GM21825 (cell line): ENCODE data around the gene PLVAP.

ENCODE experiments used
- ATAC-seq: cut with Tn5 transposase; IDR thresholded peaks from one replicate; pipeline ENCODE4 v1.9.1; 2021; ENCODE audit warnings: mild to moderate bottlenecking, moderate library complexity; ENCODE audit not compliant: unreplicated experiment

PLVAP gene

DNA sequence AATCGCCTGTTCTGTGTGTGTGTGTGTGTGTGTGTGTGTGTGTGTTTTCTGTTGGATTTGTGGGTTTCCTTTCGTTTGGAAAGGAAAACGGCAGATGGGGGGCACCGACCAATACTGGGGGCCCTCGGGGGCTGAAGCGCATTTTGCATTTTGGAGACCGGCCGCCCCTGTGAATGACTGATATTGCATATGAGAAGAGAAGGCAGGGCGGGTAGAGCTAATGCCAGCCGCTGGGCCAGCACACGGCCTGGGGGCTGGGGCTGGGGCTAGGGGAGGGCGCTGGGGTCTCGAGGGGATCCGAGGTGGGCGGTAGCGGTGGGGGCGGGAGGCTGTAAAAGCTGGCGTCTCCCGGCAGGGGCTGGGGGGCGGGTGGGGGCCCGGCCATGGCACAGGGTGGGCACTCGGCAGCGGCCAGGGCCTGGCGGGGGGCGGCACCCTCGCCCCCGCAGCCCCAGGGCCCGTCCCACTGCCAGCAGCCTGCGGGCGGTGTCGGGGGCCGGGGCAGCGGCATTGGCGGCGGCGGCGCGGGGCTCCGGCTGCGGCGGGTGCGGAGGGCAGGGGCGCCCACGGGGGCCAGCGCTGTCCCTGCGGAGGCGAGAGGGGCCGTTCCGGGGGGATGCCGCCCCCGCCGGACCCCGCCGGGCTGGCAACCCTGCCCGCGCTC, 53.7 kb downstream of the PLVAP start:
- no peak for ATAC-seq

DNA sequence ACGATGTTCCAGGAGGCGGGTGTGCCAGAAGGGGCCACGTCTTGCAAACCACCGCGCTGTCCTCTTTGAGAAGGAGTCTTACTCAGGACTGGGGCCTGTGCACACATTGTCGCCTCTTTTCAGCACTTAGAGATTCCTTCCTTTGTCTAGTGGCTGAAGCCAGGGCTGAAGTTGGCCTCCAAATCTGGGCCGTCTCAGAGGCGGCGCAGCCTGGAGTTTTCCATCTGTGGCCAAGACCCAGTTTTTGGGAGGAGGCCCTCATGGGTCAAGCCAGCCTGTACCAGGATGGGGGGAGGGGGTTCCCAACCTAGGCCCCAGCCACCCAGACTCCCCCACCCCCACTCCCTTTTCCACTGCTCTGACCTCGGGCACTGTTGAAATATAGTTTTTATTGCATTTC, 54.3 kb downstream of the PLVAP start:
- no peak for ATAC-seq

DNA sequence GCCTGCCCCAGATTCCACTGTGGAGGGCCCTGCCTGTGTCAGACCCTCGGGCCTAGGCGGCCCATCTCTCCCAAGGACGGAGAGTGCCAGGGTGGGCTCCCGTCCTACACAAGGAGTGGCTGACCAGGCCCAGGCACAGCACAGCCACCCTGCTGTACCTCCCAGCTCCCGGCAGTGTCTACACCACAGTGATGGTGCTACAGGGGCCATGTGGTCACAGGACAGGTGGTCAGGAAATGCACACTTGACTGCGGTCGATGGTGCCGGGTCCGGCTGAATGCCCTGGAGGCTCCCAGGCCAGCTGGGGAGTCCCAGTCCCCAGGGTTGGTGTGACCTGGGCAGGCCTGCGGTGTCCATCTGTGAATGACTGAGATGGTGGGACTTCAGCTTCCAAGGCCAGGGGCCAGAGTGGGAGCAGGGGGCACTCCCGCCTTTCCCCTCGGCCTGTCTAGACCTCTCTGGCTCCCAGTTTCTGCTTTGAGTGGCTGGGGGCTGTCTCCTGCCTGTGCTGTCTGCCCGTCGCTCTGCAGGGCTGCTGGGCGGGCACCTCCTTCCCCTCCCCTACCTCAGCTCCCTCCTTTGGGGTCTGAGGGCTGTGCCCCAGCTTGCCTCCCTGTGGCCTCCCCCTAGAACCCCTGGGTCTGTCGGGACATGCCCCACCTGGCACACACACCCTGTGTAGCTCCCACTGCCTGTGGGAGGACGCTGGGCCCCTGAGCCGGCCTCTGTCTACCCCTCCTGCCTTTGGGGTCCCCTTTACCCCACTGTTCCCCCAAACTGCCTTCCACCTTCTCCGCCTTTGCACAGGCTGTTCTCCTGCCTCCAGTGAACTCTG, 55.3 kb downstream of the PLVAP start:
- no peak for ATAC-seq

DNA sequence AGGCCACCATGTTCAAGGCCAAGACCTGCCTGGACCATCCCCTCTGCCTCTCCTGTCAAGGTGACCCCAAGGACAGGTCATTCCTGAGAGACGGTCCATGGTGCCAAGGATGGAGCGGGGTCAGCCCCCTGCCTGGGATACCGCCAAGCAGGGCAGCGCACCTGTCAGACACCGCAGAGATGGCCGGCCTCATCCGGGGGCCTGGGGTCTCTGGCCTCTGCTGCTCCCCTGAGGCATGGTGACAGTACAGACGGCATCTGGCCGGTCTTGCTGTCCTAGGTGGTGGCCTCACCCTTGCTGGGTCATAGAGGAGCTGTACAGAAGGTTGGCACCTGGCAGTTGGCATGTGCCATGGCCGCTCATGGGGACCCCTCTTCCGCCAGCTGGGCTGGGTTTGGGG, 56.7 kb downstream of the PLVAP start:
- ATAC-seq: no peak

DNA sequence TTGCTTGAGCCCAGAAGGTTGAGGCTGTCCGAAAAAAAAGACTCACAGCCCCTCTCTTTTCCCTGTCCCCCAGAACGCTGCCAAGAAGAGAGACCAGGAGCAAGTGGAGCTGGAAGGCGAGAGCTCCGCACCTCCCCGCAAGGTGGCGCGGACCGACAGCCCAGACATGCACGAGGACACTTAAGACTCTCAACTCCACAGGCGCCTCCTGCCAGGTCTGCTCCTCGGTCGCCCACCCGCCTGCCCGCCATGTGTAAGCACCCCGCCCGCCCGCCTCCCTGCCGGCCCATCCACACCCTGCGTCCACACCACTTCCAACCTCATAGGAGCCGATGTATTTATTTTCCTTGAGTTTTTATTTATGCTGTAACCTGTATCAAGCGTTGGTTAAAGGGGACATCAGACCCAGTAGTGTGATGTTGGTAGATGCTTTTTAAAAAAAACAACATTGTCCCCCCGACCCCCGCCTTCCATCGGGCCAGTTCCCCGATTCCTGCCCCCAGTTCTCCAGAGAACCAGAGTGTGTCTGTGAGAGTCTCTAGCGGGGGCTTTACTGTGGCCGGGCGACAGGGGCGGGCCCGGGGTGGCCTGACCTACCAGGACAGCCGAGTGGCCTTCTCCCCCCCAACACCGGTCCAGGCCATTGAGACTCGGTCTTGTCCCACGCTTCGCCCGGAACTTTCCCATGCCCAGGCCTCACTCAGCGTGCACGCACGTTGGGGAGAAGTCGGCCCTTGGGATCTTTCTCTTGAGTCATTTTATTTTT, 57.5 kb downstream of the PLVAP start:
- ATAC-seq: no peak

DNA sequence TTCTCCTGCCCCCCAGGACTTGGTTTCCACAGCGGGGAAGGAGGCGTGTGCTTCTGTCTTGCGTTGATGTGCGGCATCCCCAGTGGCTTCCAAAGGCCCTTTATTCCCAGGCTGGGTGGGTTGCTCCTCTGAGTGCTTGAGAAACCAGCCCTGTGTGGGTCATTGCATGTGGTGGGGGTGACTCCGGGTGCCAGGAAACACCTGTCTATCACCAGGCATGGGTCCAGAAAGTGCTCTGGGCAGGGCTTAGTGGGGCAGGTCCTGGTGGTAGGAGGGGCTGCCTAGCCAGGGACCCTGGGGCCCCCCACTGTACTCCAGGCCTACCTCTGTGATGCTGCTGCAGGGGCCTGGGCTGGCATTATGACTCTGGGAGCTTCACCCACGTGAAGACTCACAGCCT, 58.2 kb downstream of the PLVAP start:
- ATAC-seq: no peak

DNA sequence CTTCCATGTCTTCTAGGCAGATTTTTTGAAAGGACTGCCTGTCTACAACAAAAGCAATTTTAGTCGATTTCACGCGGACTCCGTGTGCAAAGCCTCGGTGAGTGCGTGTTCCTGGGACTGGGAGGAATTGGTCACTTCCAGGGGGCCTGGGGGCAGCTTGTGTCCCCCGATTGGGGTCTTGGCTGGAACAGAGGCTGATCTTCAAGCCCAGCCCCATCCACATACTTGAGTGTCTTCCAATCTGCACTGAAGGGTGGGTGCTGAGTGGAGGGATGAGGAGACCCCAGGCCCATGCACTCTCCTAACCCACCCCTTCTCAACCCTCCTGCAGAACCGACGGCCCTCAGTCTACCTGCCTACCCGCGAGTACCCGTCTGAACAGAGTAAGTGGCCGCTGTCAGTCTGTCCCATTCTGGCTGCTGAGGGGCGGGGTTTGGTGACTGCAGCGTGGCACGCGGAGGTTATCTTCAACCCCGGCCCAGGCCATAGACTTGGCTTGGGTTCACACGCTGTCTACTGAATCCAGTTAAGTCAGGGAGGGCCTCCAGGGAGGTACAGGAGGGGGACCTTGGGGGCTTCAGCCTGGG, 63.0 kb downstream of the PLVAP start:
- ATAC-seq: no peak

DNA sequence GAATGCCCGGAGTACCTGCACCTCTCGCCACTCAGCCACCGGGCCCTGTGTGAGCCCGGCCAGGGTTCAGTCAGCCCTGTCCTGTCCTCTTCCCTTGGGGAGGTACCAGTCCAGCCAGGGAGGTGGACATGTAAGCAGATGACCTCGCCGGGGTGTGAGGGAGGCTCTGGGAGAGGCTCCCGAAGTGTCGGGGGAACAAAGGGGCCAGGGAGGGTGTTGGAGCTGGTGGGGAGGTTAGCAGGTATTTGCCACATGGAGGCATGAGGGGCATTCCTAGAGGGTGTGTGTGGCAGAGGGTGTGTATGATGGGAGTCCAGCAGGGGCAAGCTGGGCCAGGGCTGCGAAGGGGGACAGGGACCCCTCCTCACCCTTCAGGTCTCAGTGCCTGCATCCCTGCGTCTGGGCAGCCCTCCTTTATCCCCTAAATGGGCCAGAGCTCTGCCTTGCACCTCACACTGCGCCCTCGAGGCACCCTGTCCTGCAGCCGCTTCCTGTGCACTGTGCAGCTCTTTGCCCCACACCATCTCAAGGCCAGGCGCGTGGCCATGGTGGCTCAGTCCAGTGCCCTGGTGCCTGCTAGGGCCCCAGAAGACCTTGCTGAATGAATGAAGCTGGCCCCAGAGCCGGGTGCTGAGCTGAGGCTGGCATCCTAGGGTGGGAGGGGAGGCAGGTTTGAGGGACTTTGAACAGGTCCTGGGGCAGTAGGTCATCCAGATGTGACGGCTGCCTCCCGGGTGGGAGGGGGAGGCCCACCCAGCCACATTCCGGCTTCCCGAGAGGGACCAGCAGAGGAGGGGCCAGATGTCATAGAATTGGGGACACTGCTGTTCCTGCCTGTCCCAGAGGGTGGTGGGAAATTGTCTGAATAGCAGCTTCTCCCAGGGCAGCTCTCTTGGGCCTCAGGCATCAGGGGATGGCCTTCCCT, 64.7 kb downstream of the PLVAP start:
- ATAC-seq: no peak

DNA sequence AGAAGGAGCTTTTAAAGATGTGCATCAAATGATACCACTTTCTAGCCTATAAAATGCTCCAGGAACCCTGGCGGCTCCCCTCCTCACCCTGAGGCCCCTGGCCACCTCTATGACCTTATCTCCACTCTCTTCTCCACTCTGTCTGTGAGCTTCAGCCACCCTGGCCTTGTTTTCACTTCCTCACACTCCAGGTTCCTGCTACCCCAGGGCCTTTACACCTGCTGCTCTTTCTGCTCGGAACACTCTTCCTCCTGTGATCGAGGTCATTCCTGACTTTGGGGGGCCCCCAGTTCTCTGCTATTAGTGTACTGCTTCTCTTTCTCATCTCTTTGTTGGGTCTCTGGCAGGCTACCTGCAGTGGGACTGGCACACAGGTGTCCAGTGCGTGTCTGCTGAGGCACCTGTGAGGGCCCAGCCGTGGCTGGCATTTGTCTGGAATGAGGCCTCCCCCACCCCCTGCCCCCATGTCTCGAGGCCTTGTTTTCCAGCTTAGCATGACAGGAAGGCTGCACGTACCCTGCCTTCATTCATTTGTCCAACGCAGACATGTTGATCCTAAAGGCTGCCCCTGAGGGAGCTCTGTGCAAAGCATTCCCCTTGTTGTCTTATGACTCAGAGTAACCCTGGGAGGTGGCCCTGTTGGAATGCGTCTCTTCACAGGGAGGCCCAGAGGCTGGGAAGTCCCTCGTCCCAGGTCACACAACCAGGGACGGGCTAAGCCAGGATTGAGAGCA, 65.5 kb downstream of the PLVAP start:
- no peak for ATAC-seq

DNA sequence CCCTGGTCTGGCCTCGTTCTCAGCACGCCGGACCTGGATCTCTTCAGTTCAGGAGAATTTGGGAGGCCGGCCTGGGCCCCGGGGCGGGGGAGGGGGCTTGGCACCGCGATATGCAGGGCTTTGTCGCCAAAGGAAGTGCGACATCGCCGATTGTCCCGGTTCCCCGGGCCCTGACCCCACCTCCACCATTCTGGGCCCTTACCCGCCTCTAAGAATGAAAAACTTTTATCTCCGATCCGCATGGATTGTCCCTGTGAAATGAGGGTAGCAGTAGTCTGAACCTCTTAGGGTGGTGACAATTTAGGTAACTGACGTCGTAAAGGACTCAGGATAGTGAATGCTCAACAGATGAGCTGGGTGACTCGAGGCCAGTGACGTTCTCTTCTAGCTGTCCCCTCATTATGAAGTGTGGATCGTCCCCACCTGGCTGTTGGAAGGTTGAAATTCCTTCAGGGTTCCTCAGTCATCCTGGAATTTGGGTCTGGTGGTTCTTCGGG, 67.1 kb downstream of the PLVAP start:
- no peak for ATAC-seq

DNA sequence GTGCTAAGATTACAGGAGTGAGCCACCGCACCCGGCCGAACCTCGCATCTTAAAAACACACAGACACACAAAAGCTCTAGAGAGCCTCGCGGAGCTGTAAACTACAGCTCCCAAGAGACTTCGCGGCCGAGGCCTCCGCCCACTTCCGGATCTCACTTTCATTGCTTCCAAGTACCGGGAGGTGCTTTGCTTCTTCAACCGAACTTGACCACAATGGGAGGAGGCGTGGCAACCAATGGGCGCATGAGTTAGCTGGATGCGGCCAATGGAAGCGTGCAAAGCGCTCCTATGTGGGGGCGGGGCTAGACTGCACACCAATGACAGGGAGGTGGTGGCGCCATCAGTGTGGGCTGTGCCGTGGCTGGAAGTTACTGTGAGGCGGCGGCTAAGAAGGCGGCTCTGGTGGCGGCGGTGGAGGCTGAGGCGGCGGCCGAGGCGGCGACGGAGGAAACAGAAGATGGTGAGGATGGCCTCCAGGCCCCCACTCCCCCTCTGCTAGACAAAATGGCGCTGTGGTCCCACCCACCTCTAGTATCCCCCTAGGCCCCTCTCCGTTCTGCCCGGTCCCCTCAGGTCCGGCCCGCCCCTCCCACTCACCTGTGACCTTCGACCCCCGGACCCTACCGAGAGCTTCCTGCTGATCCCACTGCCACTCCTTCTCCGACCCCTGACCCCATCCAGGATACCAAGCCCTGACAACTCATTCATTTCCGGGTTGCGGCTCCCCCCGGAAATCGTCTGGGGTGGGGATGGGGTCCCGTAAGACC, 67.8 kb downstream of the PLVAP start, which contains the start of gene DDA1:
Gene DDA1, plus strand, starts transcription at position 366 of the 767 bp plus-strand sequence. Its CDS starts 92 bp downstream, at position 458.
- peak; percentile 42 for ATAC-seq

DNA sequence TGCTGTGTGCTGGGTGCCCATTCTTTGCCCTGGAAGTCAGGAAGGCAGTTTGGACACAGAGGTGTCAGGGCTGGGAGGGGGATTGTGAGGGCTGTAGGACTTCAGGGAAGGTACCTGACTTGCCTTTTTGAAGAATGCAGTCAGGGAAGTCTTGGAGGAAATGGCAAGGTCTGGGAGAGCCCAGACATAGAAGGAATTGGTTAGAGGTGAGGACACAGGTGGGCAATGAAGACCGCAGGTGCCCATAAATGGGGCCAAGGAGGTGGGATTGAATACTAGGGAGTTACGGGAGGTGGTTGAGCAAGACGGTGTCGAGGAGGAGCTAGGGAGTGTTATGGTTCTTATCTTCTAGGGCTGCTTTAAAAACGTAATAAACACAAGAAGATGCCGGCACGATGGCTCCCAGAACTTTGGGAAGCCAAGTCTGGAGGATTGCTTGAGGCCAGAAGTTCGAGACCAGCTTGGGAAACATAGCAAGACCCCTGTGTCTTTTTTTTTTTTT, 69.2 kb downstream of the PLVAP start:
- ATAC-seq: no peak

DNA sequence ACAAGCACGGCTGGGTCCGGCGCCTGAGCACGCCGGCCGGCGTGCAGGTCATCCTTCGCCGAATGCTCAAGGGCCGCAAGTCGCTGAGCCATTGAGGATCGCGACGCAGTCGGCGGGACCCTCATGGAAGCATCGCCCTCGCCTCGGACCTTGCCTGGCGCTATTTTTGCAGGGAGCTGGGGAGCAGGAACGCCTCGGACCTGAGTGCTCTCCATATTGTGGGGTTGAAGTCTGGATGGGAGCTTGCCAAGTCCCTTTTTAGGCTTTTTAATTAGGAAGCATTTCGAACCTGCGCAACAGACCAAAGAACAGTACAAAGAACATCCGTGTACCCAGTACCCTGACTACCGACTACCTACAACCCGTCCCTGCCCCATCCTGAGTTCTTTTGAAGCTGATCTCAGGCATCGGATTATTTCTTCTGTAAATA, 70.8 kb downstream of the PLVAP start:
- ATAC-seq: no peak

DNA sequence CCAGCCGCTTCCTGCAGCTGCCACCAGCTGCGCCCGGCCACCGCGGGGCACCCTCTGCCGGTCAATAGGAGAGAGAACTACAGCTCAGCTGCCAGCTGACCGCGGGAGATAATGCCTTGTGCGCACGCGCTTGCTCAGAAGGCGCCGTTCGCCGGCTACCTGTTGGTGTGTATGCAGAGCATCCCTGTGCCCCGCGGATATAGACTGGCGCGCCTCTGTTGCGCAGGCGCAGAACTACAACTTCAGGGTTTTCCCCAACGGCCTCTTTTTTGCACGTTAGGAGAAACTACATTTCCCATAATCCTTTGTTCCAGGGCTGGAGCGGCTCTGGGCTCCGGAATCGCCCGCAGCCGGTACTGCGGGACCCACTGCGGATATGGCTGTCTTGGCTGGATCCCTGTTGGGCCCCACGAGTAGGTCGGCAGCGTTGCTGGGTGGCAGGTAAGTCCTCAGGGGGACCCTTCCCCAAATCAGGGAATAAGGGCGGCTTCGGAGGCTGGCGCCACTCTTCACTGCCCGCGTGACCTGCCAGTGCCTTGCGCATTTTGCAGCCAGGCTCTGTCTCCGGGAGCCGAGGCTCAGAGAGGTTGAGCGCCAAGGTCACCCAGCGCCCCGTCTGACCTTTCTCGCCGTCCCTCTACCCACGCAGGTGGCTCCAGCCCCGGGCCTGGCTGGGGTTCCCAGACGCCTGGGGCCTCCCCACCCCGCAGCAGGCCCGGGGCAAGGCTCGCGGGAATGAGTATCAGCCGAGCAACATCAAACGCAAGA, 71.4 kb downstream of the PLVAP start, which contains the start of gene MRPL34:
Gene MRPL34, plus strand, starts transcription at position 356 of the 768 bp plus-strand sequence. Its CDS starts 21 bp downstream, at position 377.
- peak; percentile 57 for ATAC-seq

DNA sequence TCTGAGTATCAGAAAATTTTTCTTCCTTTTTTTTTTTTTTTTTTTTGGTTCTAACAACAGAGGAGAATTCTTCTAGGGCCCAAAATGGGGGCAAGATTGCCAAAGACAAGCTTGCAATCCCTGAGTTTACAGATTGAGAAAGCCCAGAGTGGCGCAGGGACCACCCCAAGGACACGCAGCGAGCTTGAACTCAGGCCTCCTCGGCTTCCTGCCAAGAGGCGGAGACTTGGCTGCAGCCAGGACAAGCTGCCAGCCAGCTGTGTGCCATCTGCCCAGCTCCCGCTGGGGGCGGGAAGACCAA, 72.0 kb downstream of the PLVAP start:
- ATAC-seq: no peak

DNA sequence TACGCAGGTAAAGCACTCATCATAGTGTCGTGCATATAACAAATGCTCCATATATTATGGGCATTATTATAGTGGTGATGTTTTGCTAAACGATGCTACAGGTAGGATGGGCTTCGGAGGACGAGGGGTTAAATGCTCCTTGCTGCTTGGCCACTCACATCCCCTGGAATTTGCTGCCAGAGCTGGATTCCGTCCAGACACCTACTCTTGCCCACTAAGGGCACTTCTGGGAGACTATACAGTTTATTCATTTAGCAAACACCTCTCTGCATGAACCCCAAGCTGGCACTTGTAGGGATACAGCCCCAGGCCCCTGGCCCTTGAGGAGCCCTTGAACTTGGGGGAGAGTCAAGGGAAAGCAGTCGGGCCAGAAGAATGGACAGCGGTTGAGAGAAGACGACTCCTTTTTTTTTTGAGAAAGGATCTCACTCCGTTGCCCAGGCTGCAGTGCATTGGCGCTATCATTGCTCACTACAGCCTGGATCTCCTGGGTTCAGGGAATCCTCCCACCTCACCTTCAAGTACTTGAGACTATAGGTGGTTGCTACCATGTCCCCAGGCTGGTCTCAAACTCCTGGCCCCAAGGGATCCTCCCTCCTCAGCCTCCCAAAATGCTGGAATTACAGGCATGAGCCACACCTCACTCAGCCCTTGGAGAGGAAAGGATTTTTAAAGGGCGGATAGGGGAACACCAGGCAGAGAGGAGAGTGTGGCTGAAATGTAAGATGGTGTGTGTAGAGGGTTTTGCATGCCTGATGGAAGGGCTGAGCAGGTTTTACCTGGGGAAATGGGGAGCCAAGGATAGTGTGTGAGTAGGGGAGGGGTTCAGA, 72.5 kb downstream of the PLVAP start:
- ATAC-seq: no peak

DNA sequence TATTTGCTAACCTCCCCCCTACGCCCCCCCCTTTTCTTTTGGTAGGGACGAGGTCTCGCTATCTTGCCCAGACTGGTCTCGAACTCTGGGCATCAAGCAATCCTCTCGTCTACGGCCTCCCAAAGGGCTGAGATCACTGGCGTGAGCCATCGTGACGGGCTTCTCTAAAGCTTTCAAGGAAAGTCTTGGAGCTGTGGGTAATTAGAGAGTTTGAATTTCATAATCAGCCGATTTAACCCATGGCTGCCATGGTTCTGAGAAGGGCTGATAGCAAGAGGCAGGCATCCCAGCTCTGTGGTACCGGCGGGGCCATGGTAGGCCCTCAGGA, 73.2 kb downstream of the PLVAP start:
- no peak for ATAC-seq
